Keratinocyte (primary cell): ENCODE data around the gene FLNB. TPM values are rescaled to one million over a fixed set of nuclear protein-coding genes. Genes with fewer than 3 reads are reported as not detected.

Source experiments
- DNase-seq: peaks from one replicate; pipeline ENCODE4 v3.0.0-alpha.2; 2011; ENCODE audit warnings: low read depth, missing footprints, low spot score
- FAIRE-seq: peaks from 2 replicates; lab custom pipeline; 2011; peaks lifted over from hg19 to GRCh38; lab: Jason Lieb, UNC
- H2AFZ ChIP-seq: 2 replicates; pipeline ENCODE4 v1.6.0; 2012; ENCODE audit warnings: low read length, control low read depth, inconsistent platforms; ENCODE audit not compliant: control insufficient read depth
- H3K27ac ChIP-seq: 2 replicates; pipeline ENCODE4 v1.5.1; 2011; ENCODE audit warnings: low read length; ENCODE audit not compliant: control insufficient read depth, insufficient read depth
- H3K27me3 ChIP-seq: 3 replicates; pipeline ENCODE4 v1.6.0; 2011; ENCODE audit warnings: low read length; ENCODE audit not compliant: control insufficient read depth, insufficient read depth; ENCODE audit errors: extremely low read depth
- H3K36me3 ChIP-seq, 2 experiments: 2 replicates in 1 of 2; 3 replicates in 1 of 2; pipeline ENCODE4 v1.5.1; 2011; ENCODE audit warnings: low read length in 2 of 2, mild to moderate bottlenecking in 1 of 2; ENCODE audit not compliant: control insufficient read depth in 2 of 2, insufficient read depth in 2 of 2; ENCODE audit errors: extremely low read depth in 1 of 2
- H3K4me1 ChIP-seq: 3 replicates; pipeline ENCODE4 v1.5.1; 2011; ENCODE audit warnings: low read length; ENCODE audit not compliant: control insufficient read depth, insufficient read depth; ENCODE audit errors: extremely low read depth
- H3K4me2 ChIP-seq: 3 replicates; pipeline ENCODE4 v1.6.0; 2011; ENCODE audit warnings: low read depth, low read length; ENCODE audit not compliant: control insufficient read depth, insufficient read depth; ENCODE audit errors: extremely low read depth
- H3K4me3 ChIP-seq, 3 experiments: fragments of 200-600 bp in 1 of 3; sonication (generic) in 1 of 3; 2 replicates in 2 of 3; 3 replicates in 1 of 3; pipeline ENCODE4 v1.5.1; 2011 to 2016; ENCODE audit warnings: low read length in 3 of 3, mild to moderate bottlenecking in 3 of 3, control low read depth in 2 of 3, inconsistent platforms in 1 of 3, low read depth in 1 of 3, mixed read lengths in 1 of 3, mixed run types in 1 of 3, moderate library complexity in 1 of 3; ENCODE audit not compliant: control insufficient read depth in 2 of 3, insufficient read depth in 2 of 3; ENCODE audit errors: extremely low read depth in 1 of 3
- H3K79me2 ChIP-seq: 2 replicates; pipeline ENCODE4 v1.6.0; 2012; ENCODE audit warnings: low read length; ENCODE audit not compliant: control insufficient read depth, insufficient read depth
- H3K9ac ChIP-seq: 3 replicates; pipeline ENCODE4 v1.6.0; 2011; ENCODE audit warnings: low read length; ENCODE audit not compliant: control insufficient read depth, insufficient read depth; ENCODE audit errors: extremely low read depth
- H3K9me1 ChIP-seq: 3 replicates; pipeline ENCODE4 v1.6.0; 2011; ENCODE audit warnings: low read length; ENCODE audit not compliant: control insufficient read depth, insufficient read depth; ENCODE audit errors: extremely low read depth
- H3K9me3 ChIP-seq: 2 replicates; pipeline ENCODE4 v1.5.1; 2012; ENCODE audit warnings: low read depth, low read length; ENCODE audit not compliant: control insufficient read depth
- H4K20me1 ChIP-seq: 3 replicates; pipeline ENCODE4 v1.6.0; 2011; ENCODE audit warnings: low read length; ENCODE audit not compliant: control insufficient read depth, insufficient read depth; ENCODE audit errors: extremely low read depth
- EZH2 ChIP-seq: IDR thresholded peaks from one replicate; pipeline ENCODE4 v1.6.1; 2012; ENCODE audit warnings: inconsistent platforms, mild to moderate bottlenecking, low read length, moderate library complexity
- dilution Hi-C: fragments of 300-500 bp; cut with MboI; formaldehyde crosslinking; loops from one replicate; pipeline ENCODE4 v1.7.0; 2020; ENCODE audit warnings: low sequenced_read_pairs; ENCODE audit not compliant: extremely low pct_ligation_motif_present
- polyA plus RNA-seq, 5 experiments: library from polyadenylated mRNA; depleted of rRNA in 3 of 5; stranded (reverse) in 3 of 5; stranded (forward) in 1 of 5; unstranded in 1 of 5; fragments of >200 nt; gene quantifications; 1 replicate in 1 of 5; 2 replicates in 3 of 5; 3 replicates in 1 of 5; pipeline versions ENCODE4 v1.2.1 to v1.2.3, GENCODE V29; 2011 to 2012; ENCODE audit warnings: missing spikeins in 2 of 5, low read depth in 1 of 5, low replicate concordance in 1 of 5
- TF ChIP-seq, protein P1 (sequence below), 3 experiments: IDR thresholded peaks in 1 of 3; conservative IDR thresholded peaks in 1 of 3; optimal IDR thresholded peaks in 1 of 3; 2 replicates in 2 of 3; 3 replicates in 1 of 3; pipeline versions ENCODE3 to v1.5.1; 2011; ENCODE audit warnings: low read length in 3 of 3, mild to moderate bottlenecking in 3 of 3, moderate library complexity in 2 of 3, control low read depth in 1 of 3, inconsistent platforms in 1 of 3; ENCODE audit not compliant: insufficient read depth in 2 of 3; ENCODE audit errors: extremely low read depth in 1 of 3

Gene FLNB
- polyA plus RNA-seq, 1 donor (not counting 4 experiments of a cell fraction or from before 2014, with no cell fraction given) = 289 TPM

DNA sequence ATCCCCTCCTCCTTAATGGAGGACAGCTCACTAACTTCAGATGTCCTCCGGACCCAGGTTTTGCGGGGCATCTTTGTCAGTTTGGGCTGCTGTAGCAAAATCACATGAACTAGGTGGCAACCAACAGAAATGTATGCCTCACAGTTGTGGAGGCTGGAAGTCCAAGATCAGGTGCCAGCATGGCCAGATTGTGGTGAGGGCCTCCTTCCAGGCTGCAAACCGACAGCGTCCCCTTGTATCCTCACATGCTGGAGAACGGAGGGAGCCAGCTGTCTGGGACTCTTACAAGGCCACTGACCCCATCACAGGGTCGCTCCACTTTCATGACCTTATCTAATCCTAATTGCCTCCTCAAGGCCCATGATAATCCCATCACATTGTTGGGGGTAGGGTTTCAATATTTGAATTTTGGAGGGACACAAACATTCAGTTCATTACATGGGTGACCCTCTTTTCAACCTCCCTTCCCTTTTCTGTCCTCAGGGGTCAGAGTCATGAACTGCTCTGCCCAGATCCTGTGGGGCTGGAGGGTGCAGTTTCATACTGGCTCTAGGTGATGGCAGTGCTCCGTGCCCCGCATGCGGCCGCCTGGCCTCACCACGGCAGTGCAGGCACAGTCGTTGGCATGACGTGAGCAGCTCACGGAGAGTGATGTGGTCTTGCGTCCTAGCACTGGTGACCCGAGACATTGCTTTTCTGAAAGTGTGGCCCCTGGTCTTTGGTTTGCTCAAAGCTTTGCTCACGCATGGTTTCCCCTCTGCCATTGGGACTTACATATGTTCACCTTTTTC is 144.2 kb downstream of the FLNB start:
- Histone ChIP-seq H3K4me1 (no peaks in the 10 kb centered on the region), H3K27ac (no peak overlapping the region), H3K79me2 (peaks cover 6% of the 10 kb centered on the region), H3K4me2 (no peak overlapping the region), H3K9me3 (no peaks in the 10 kb centered on the region), H3K27me3 (no peaks in the 10 kb centered on the region), H3K9me1 (peaks cover 2% of the 10 kb centered on the region), H3K4me3 (no peak overlapping the region), H3K9ac (no peak overlapping the region), H3K36me3 (peaks cover 65 to 94% of the 10 kb centered on the region in 2 experiments), H2AFZ (no peak overlapping the region), H4K20me1 (peaks cover 13% of the 10 kb centered on the region)
- FAIRE-seq (no peak), DNase-seq (no peak)
- no peak for TF ChIP-seq EZH2
- TF ChIP-seq, protein P1, sequence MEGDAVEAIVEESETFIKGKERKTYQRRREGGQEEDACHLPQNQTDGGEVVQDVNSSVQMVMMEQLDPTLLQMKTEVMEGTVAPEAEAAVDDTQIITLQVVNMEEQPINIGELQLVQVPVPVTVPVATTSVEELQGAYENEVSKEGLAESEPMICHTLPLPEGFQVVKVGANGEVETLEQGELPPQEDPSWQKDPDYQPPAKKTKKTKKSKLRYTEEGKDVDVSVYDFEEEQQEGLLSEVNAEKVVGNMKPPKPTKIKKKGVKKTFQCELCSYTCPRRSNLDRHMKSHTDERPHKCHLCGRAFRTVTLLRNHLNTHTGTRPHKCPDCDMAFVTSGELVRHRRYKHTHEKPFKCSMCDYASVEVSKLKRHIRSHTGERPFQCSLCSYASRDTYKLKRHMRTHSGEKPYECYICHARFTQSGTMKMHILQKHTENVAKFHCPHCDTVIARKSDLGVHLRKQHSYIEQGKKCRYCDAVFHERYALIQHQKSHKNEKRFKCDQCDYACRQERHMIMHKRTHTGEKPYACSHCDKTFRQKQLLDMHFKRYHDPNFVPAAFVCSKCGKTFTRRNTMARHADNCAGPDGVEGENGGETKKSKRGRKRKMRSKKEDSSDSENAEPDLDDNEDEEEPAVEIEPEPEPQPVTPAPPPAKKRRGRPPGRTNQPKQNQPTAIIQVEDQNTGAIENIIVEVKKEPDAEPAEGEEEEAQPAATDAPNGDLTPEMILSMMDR (optimal IDR thresholded peaks at IDR 0.05 in 1 of 3, IDR thresholded peaks at IDR 0.05 in 1 of 3, conservative IDR thresholded peaks at IDR 0.05 in 1 of 3; ENCODE audit: extremely low read depth in 1 of 3, insufficient read depth in 2 of 3, low read length in 3 of 3) = no peak
- dilution Hi-C loops = no loop called here

DNA sequence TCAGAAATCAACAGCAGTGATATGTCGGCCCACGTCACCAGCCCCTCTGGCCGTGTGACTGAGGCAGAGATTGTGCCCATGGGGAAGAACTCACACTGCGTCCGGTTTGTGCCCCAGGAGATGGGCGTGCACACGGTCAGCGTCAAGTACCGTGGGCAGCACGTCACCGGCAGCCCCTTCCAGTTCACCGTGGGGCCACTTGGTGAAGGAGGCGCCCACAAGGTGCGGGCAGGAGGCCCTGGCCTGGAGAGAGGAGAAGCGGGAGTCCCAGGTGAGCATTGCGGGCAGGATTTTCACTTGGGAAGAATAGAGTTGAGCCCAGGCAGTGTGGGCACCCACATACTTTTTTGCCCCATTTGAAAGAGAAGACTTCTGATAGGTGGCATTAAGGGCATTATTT is 145.1 kb downstream of the FLNB start:
- TF ChIP-seq, protein P1 (optimal IDR thresholded peaks at IDR 0.05 in 1 of 3, IDR thresholded peaks at IDR 0.05 in 1 of 3, conservative IDR thresholded peaks at IDR 0.05 in 1 of 3; ENCODE audit: extremely low read depth in 1 of 3, insufficient read depth in 2 of 3, low read length in 3 of 3) = no peak
- no peak for TF ChIP-seq EZH2
- H3K36me3 ChIP-seq = peaks cover 70 to 89% of the 10 kb centered on the region in 2 experiments
- H2AFZ ChIP-seq = no peak overlapping the region
- dilution Hi-C loops = no loop called here
- no peaks in the 10 kb centered on the region for H3K9me3 ChIP-seq
- peaks cover 3% of the 10 kb centered on the region for H3K4me1 ChIP-seq
- H3K27ac ChIP-seq = no peak overlapping the region
- H3K27me3 ChIP-seq = no peaks in the 10 kb centered on the region
- H3K79me2 ChIP-seq = peaks cover 6% of the 10 kb centered on the region
- DNase-seq (no peak), FAIRE-seq (no peak)
- H4K20me1 ChIP-seq = peaks cover 13% of the 10 kb centered on the region
- H3K4me3 ChIP-seq = no peak overlapping the region
- H3K9ac ChIP-seq = no peak overlapping the region
- H3K9me1 ChIP-seq = peaks cover 2% of the 10 kb centered on the region
- no peak overlapping the region for H3K4me2 ChIP-seq
